OCI-LY3 (cell line): ENCODE data around the gene NR2F1.

Experiments
- H2AFZ ChIP-seq: fragments of 200-600, 300-600 bp; shearing (Covaris generic); 2 replicates; pipeline ENCODE4 v1.6.0; 2014; ENCODE audit warnings: antibody characterized with exemption, low read depth, low read length
- H3K27ac ChIP-seq: fragments of 200-600, 300-600 bp; sonication (generic); 2 replicates; pipeline ENCODE4 v1.5.1; 2014; ENCODE audit warnings: mild to moderate bottlenecking, low read length, moderate library complexity, mixed read lengths
- H3K27me3 ChIP-seq: fragments of 200-600, 300-600 bp; sonication (generic); 2 replicates; pipeline ENCODE4 v1.6.1; 2014; ENCODE audit warnings: low read depth, low read length, mixed read lengths
- H3K36me3 ChIP-seq: fragments of 200-600, 300-600 bp; sonication (generic); replicated peaks from 2 replicates; pipeline ENCODE3; 2014; ENCODE audit warnings: low read depth, low read length, mixed read lengths
- H3K4me1 ChIP-seq: fragments of 300-600, 200-600 bp; sonication (generic); 2 replicates; pipeline ENCODE4 v1.6.1; 2014; ENCODE audit warnings: low read length, mixed read lengths
- H3K4me2 ChIP-seq: fragments of 200-600, 300-600 bp; sonication (generic); 2 replicates; pipeline ENCODE4 v1.6.1; 2014; ENCODE audit warnings: low read length, mixed read lengths
- H3K4me3 ChIP-seq: fragments of 300-600, 200-600 bp; sonication (generic); 2 replicates; pipeline ENCODE4 v1.5.1; 2014; ENCODE audit warnings: antibody characterized with exemption, mild to moderate bottlenecking, low read length, moderate library complexity
- H3K79me2 ChIP-seq: fragments of 300-600, 200-600 bp; shearing (Covaris generic); 2 replicates; pipeline ENCODE4 v1.6.1; 2014; ENCODE audit warnings: mild to moderate bottlenecking, low read length, mixed read lengths
- H3K9ac ChIP-seq: fragments of 300-600, 200-600 bp; shearing (Covaris generic); 2 replicates; pipeline ENCODE4 v1.6.0; 2014; ENCODE audit warnings: mild to moderate bottlenecking, low read length, moderate library complexity
- H3K9me3 ChIP-seq: fragments of 200-600, 300-600 bp; shearing (Covaris generic); 2 replicates; pipeline ENCODE4 v1.6.1; 2014; ENCODE audit warnings: low read length, mixed read lengths; ENCODE audit not compliant: insufficient read depth
- H4K20me1 ChIP-seq: fragments of 200-600, 300-600 bp; sonication (generic); 2 replicates; pipeline ENCODE4 v1.6.1; 2016; ENCODE audit warnings: low read length, mixed read lengths; ENCODE audit not compliant: insufficient read depth
- EZH2phosphoT487 ChIP-seq: fragments of 200-600 bp; shearing (Covaris generic); IDR thresholded peaks from 2 replicates; pipeline ENCODE4 v1.6.1; 2018; ENCODE audit warnings: antibody characterized with exemption, mixed run types, low read depth
- TF ChIP-seq, protein P1 (sequence below): fragments of 200-600, 300-600 bp; sonication (generic); IDR thresholded peaks from 2 replicates; pipeline ENCODE4 v1.5.1; 2014; ENCODE audit warnings: antibody characterized with exemption, low read length, low read depth

Gene NR2F1

GRCh38 chr5:93611273-93611975, 28.4 kb downstream of the NR2F1 start:
- Histone ChIP-seq H2AFZ (no peak overlapping the region), H3K4me3 (no peak overlapping the region; the same call in 1 of the 2 replicates), H3K4me2 (peak overlapping the region; percentile 44; the same call in 1 of the 2 replicates)

DNA sequence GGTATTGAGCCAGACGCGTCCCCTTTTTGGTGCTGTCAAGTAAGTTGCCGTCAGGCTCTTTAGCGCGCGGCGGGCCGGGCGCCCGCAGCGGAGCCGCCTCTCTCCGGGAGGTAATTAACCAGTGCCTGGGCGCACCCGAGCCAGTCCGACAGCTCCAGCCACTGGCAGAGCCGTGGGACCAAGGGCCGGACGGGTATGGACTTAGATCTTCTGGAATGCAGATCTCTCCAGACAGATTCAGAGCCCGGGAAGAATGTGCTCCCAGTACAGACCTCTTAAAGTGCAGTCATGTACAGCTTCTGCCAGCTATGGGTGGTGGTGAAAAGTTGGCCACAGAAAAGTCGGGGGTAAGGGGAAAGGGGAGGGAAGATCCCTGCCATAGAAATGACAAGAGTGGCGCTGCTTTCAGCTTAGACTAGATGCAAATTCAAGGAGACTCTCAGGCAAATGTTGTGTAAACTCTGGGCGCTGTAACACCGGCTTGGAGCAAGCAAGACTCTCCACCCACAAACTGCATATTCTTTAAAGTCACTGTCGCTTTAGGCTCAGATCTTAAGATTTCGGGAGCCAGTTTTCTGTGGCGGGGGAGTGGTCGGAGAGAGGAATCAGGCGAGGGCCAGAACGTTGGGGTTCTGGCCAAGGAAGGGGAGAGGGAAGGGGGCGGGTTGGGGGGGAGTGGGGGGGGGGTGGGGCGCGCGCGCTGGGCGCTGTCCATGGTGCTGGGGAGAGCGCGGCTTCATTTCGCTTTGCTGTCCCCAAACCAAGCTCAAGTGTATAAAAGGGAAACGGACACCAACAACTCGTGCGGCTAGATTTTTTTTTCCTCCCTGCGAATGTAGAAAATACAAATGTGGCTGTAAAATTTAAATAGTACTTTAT, 29.2 kb downstream of the NR2F1 start:
- Histone ChIP-seq H3K27me3 (peaks cover 42% of the 10 kb centered on the region), H3K4me1 (0 out of 2 replicates have a peak, but pooled peaks cover 5% of the 10 kb centered on the region), H4K20me1 (no peaks in the 10 kb centered on the region), H3K27ac (no peak overlapping the region), H3K4me3 (peak overlapping the region; percentile 23; the same call in 1 of the 2 replicates), H3K79me2 (no peaks in the 10 kb centered on the region), H3K4me2 (peak overlapping the region; percentile 44), H3K9ac (no peak overlapping the region), H3K36me3 (no peaks in the 10 kb centered on the region), H3K9me3 (no peaks in the 10 kb centered on the region), H2AFZ (no peak overlapping the region)
- TF ChIP-seq, protein P1, sequence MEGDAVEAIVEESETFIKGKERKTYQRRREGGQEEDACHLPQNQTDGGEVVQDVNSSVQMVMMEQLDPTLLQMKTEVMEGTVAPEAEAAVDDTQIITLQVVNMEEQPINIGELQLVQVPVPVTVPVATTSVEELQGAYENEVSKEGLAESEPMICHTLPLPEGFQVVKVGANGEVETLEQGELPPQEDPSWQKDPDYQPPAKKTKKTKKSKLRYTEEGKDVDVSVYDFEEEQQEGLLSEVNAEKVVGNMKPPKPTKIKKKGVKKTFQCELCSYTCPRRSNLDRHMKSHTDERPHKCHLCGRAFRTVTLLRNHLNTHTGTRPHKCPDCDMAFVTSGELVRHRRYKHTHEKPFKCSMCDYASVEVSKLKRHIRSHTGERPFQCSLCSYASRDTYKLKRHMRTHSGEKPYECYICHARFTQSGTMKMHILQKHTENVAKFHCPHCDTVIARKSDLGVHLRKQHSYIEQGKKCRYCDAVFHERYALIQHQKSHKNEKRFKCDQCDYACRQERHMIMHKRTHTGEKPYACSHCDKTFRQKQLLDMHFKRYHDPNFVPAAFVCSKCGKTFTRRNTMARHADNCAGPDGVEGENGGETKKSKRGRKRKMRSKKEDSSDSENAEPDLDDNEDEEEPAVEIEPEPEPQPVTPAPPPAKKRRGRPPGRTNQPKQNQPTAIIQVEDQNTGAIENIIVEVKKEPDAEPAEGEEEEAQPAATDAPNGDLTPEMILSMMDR = no peak
- no peak for TF ChIP-seq EZH2phosphoT487

More at GRCh38 chr5:93611273-93611975, 28.4 kb downstream of the NR2F1 start:
- Histone ChIP-seq H3K9ac (no peak overlapping the region), H3K79me2 (no peaks in the 10 kb centered on the region), H4K20me1 (no peaks in the 10 kb centered on the region), H3K27me3 (peaks cover 42% of the 10 kb centered on the region), H3K36me3 (no peaks in the 10 kb centered on the region), H3K27ac (no peak overlapping the region), H3K4me1 (0 out of 2 replicates have a peak, but pooled peaks cover 5% of the 10 kb centered on the region), H3K9me3 (no peaks in the 10 kb centered on the region)
- TF ChIP-seq, protein P1 = no peak
- no peak for TF ChIP-seq EZH2phosphoT487

DNA sequence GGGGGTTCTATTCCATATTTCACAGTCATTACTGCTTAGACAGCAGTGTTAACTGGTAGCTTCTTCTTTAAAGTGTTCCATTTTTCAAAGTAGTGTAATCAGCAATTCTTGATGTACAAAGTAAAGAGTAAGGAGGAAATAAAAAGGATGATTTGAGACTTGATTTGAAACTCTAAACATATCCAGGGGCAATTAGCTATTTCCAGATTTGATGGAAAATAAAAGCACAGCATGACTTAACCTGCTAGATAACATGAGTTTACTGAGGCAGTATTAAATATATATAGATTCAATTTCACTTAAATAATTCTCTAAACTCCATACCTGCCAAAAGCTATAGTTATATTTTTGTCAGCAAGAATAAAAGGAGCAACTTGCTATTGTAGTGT, 29.8 kb downstream of the NR2F1 start:
- Histone ChIP-seq H3K79me2 (no peaks in the 10 kb centered on the region), H3K4me1 (0 out of 2 replicates have a peak, but pooled peaks cover 5% of the 10 kb centered on the region), H3K9me3 (no peaks in the 10 kb centered on the region), H3K27me3 (peaks cover 42% of the 10 kb centered on the region), H3K4me2 (no peak overlapping the region), H3K9ac (no peak overlapping the region), H4K20me1 (no peaks in the 10 kb centered on the region), H3K4me3 (no peak overlapping the region), H3K27ac (no peak overlapping the region), H3K36me3 (no peaks in the 10 kb centered on the region), H2AFZ (no peak overlapping the region)
- TF ChIP-seq, protein P1 = no peak
- TF ChIP-seq EZH2phosphoT487 = no peak
